ACC112 (cell line): Measurements from ENCODE around the gene THBS3.
"Not testable (repeated sequence)": the region's sequence is repeated elsewhere in the genome, so short reads cannot be mapped to it uniquely, and the experiment has no call there.

Experiments
- H2AFZ ChIP-seq: fragments of 200-600 bp; sonication (generic); one replicate; pipeline ENCODE4 v1.6.0; 2017; ENCODE audit warnings: antibody characterized with exemption, low read length; ENCODE audit not compliant: unreplicated experiment
- H3K27ac ChIP-seq: fragments of 200-600 bp; sonication (generic); 2 replicates; pipeline ENCODE4 v1.5.1; 2014; ENCODE audit warnings: low read depth, mild to moderate bottlenecking, antibody characterized with exemption, low read length, moderate library complexity
- H3K27me3 ChIP-seq: fragments of 200-600 bp; sonication (generic); 2 replicates; pipeline ENCODE4 v1.6.1; 2014; ENCODE audit warnings: mild to moderate bottlenecking, antibody characterized with exemption, low read length, moderate library complexity, mixed read lengths; ENCODE audit not compliant: insufficient read depth
- H3K36me3 ChIP-seq: fragments of 200-600 bp; sonication (generic); 2 replicates; pipeline ENCODE4 v1.6.1; 2016; ENCODE audit warnings: mild to moderate bottlenecking, antibody characterized with exemption, low read length, moderate library complexity, mixed read lengths; ENCODE audit not compliant: insufficient read depth
- H3K4me1 ChIP-seq: fragments of 200-600 bp; sonication (generic); one replicate; pipeline ENCODE4 v1.6.1; 2016; ENCODE audit warnings: low read length, mixed read lengths; ENCODE audit not compliant: insufficient read depth, unreplicated experiment, control insufficient read depth
- H3K4me3 ChIP-seq: fragments of 200-600 bp; sonication (generic); 2 replicates; pipeline ENCODE4 v1.5.1; 2014; ENCODE audit warnings: mild to moderate bottlenecking, low read depth, low read length
- H3K79me2 ChIP-seq: fragments of 200-600 bp; sonication (generic); one replicate; pipeline ENCODE4 v1.6.0; 2016; ENCODE audit warnings: low read length; ENCODE audit not compliant: control insufficient read depth, unreplicated experiment, insufficient read depth

The THBS3 gene

DNA sequence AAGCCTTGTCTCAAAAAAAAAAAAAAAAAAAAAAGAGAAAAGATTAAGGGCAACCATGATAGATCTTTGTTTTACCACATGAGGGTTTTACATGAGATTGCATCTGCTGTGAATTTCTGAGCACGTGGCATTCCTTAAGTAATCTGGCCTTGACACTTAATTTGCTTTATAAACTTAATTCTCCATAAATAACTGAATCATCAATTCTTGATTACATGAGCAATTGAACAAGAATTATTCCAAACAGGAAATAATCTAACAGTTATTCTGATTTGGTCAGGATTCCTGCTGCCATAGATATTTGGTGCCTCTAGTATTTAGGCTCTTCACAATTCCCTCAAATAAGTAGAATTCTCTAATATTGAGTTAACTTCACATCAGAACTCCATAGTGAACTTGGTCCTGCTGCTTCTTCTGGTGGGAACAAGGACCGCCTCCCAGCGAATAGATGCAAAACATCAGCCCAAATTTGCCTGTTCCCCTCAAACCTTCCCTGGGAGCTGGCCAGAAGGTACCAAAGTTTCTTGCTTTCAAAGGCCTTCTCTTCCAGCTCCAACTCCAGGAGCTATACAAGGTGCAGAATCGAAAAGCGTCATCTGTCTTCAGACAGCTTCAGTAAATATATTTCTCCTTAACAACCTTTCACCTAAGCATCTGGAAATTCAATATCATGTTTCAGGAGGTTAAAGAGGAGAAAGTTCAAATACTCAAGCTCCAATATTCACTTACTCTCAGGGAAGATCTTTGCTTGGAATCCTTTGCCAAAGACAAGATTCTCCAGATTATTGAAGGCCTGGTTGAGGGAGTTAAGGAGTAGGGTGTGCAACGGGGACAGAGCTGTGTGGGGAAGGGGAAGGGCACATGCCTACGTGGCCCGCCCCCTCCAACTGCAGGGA lies 35.6 kb downstream of the THBS3 start:
- Histone ChIP-seq H3K4me3 (peak overlapping the region; percentile 83), H3K27me3 (no peaks in the 10 kb centered on the region), H2AFZ (peak overlapping the region; percentile 36), H3K79me2 (peaks cover 23% of the 10 kb centered on the region), H3K27ac (peak overlapping the region; percentile 71), H3K4me1 (peaks cover 6% of the 10 kb centered on the region), H3K36me3 (no peaks in the 10 kb centered on the region)

DNA sequence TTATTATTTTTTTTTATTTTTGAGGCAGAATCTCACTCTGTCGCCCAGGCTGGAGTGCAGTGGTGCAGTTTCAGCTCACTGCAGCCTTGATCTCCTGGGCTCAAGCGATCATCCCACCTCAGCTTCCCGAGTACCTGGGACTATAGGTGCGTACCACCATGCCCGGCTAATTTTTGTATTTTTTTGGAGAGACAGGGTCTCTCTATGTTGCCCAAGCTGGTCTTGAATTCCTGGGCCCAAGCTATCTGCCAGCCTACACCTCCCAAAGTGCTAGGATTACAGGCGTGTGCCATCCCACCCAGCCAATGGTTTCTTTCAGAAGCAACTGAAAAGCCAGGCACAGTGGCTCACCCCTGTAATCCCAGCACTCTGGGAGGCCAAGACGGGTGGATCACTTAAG lies 36.9 kb downstream of the THBS3 start:
- Histone ChIP-seq H3K36me3 (no peaks in the 10 kb centered on the region), H3K27ac (no peak overlapping the region), H3K27me3 (no peaks in the 10 kb centered on the region), H3K79me2 (peaks cover 23% of the 10 kb centered on the region), H2AFZ (no peak overlapping the region), H3K4me3 (no peak overlapping the region), H3K4me1 (peaks cover 6% of the 10 kb centered on the region)

DNA sequence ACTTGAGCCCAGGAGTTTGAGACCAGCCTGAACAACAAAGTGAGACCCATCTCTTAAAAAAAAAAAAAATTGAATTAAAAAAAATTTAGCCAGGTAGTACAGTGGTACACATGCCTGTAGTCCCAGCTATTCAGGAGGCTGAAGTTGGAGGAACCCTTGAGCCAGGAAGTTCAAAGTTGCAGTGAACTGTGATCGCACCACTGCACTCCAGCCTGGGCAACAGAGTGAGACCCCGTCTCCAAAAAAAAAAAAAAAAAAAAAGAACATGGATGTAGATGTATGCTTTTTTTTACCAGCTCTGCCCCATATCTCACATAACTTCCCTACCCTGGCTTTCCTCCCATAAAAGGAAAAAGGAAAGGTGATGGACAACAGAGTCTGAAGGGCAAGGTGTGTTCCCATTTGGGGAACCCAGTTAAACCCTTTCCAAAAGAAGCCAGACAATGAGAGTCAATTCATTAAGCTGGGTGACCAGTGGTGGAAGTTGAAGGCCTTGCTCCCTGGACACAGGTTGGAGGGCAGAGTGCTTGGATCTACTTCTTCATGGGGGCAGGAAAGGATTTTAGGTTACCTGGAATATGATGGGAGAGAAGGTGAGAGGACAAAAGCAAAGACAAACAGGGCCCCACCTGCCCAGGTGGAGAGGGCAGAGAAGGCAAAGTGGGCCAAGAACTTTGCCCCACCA lies 37.5 kb downstream of the THBS3 start:
- no peak overlapping the region for H2AFZ ChIP-seq
- no peaks in the 10 kb centered on the region for H3K27me3 ChIP-seq
- H3K79me2 ChIP-seq, result peaks cover 23% of the 10 kb centered on the region
- H3K36me3 ChIP-seq, result no peaks in the 10 kb centered on the region
- no peak overlapping the region for H3K4me3 ChIP-seq
- peaks cover 6% of the 10 kb centered on the region for H3K4me1 ChIP-seq
- no peak overlapping the region for H3K27ac ChIP-seq

DNA sequence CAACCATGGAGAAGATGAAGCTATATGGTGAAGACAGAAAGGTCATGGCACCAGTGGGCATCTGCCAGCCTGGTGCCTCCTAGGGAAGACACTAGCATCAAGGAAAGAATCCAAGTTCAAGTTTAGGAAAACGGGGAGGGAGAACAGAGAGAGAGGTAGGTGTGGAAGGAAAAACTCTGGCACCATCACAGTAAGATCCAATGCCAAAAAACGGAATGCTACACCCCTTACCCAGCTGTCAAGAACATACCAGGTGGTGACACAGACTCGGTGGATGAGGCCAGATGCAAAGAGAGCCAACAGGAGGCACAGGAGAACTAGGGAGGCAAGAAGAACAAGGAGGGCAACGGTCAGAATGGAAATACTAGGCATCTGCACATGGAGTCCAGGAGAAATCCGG lies 38.2 kb downstream of the THBS3 start:
- H3K79me2 ChIP-seq, result peaks cover 23% of the 10 kb centered on the region
- no peak overlapping the region for H3K4me3 ChIP-seq
- peaks cover 6% of the 10 kb centered on the region for H3K4me1 ChIP-seq
- no peaks in the 10 kb centered on the region for H3K36me3 ChIP-seq
- H3K27ac ChIP-seq, result no peak overlapping the region
- no peak overlapping the region for H2AFZ ChIP-seq
- H3K27me3 ChIP-seq, result no peaks in the 10 kb centered on the region

DNA sequence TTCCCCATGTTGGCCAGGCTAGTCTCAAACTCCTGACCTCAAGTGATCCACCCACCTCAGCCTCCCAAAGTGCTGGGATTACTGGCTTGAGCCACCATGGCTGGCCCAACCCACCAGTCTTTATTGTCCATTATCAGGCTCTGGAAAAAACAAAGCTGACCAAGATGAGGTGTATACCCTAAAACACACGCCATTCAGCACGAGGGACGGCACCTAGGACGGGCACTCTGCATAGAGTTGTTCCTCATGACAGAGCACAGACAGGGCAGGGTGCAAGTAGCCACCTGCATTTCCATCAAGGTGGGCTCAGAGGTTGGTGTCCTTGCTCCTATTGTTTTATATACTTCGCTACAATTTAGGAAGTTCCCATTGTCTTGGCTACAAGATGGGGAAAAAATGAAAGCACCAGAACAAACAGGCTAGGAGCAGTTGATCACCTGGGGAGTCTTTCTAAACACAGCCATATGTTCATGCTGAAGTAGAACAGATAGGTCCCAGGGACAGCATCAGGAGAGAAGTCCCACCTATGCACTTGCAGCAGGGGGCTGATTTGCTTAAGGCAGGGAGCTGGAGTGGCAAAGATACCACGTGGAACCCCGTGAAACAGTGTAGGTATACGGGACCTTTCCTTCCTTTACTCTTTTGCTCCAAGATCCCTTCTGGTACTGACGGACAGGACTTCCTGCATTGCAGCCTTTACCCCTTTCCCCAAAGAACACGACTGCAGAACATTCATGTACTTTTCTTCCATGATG lies 39.1 kb downstream of the THBS3 start:
- Histone ChIP-seq H2AFZ (no peak overlapping the region), H3K4me1 (peaks cover 6% of the 10 kb centered on the region), H3K27me3 (no peaks in the 10 kb centered on the region), H3K79me2 (peaks cover 16% of the 10 kb centered on the region), H3K27ac (no peak overlapping the region), H3K4me3 (no peak overlapping the region), H3K36me3 (no peaks in the 10 kb centered on the region)

DNA sequence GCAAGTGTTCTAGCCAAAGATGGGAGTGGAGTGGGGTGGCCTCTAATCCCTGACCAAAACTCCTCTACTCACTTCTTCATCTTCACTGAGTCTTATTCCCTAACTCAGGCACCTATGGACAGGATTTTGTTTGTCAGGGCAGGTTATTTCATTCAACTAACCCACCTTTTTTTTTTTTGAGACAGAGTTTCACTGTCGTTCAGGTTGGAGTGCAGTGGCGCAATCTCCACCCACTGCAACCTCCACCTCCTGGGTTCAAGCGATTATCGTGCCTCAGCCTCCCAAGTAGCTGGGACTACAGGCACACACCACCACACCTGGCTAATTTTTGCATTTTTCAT lies 39.6 kb downstream of the THBS3 start:
- H3K36me3 ChIP-seq, H3K4me3 ChIP-seq: not testable (repeated sequence)

DNA sequence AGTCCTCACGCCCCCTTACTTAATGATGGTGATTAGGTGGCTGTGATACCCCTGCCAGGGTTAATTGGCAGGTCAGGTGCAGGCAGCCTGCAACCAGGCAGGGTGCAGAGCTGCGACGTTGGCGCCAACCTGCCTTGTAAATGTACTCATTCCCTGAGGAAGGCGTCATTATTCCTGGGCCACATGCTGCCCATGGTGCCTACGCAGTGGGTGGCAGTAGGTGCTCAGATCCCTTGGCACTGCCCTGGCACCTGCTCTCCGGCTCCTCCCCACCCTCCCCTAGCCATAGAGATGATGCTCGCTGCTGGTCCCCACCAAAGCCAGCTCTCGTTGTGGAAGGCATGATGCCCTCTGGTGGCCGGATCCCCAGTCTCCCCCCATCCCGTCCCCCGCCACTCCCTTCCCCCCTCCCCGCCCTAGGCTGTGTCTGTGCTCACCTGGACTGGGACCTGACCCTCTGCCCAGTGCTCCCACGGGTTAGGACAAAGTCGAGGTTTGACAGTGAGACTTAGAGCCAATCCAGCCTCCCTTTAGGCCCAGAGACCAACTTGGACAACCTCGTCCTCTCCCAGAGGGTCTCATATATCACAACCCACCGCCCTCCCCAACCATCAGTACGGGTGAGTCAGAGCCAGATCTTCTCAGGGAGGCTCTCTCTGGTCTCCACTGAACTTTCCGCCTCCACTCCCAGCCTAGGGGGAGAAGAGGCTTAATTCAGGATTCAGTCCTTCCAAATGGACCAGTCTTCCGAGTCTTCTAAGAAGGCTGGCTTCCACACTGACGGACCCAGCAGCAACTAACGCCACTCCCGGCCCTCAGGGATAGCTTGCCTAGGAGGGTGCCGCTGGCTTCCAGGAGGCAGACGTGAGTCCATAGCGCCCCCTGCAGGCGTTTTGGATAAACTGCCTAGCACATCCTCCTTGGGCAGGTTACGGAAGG lies 40.3 kb downstream of the THBS3 start:
- no peaks in the 10 kb centered on the region for H3K27me3 ChIP-seq
- peak overlapping the region; percentile 6 for H2AFZ ChIP-seq
- H3K27ac ChIP-seq, result no peak overlapping the region
- no peak overlapping the region for H3K4me3 ChIP-seq
- H3K36me3 ChIP-seq, result no peaks in the 10 kb centered on the region
- peaks cover 6% of the 10 kb centered on the region for H3K4me1 ChIP-seq
- peaks cover 13% of the 10 kb centered on the region for H3K79me2 ChIP-seq

More for the DNA sequence above, 39.6 kb downstream of the THBS3 start:
- not testable (repeated sequence) for H3K27ac ChIP-seq, H3K27me3 ChIP-seq, H3K4me1 ChIP-seq, H2AFZ ChIP-seq
- peaks cover 16% of the 10 kb centered on the region for H3K79me2 ChIP-seq

DNA sequence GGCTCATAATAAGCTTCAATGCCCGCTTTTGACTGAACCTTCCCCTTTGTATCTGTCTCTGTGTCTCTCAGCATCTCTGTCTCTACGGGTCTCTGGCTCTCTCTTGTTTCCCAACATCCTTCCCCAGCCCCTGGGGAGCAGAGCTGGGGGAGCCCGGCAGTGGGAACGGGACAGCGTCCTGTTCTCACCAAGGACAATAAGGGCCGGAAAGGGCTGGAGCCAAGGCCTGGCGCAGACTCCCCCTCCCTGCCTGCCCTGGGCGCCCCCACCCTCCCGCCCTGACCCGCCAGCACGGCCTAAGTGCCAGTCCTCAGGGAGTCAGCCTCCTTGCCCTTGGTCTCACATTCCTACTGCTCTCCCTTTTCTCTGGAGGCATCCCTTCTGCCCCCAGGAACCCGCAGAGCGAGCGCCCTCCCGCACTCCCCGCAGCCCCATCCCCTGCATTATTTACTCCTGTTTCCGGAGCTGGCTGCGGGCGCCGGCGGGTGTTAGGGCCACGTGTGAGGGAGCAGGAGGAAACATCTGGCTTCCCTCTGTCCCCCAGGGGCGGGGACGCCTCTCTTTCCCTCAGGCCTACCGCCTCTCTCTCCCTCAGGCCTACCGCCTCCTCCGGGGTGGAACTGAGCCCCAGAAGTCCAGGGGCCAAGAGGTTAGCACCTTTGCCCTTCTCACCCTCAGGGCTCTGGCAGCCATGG lies 41.1 kb downstream of the THBS3 start:
- Histone ChIP-seq H2AFZ (no peak overlapping the region), H3K4me3 (no peak overlapping the region)

DNA sequence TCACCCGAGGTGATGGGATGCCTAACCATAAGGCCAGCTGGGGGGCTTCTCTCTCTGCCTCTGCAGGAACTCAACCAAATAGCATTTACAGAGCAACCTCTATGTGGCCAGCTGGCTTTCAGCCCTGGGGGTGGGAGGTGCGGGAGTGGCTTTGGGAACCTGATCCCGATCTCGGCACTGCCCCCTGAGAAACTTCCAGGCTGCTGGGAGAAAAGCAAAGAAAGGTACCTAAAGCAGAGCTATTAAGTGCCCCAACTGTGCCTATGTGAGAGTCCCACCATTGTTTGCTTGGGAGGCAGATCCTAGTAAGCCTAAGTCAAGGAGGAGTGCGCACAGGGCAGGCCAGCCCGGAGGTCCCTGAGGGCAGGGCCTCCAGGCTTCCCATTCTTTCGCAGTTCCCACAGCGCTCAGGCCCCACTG lies 41.6 kb downstream of the THBS3 start:
- Histone ChIP-seq H3K79me2 (no peaks in the 10 kb centered on the region), H3K27me3 (no peaks in the 10 kb centered on the region), H2AFZ (no peak overlapping the region), H3K36me3 (no peaks in the 10 kb centered on the region), H3K27ac (no peak overlapping the region), H3K4me1 (no peaks in the 10 kb centered on the region), H3K4me3 (no peak overlapping the region)

More for the DNA sequence above, 41.1 kb downstream of the THBS3 start:
- Histone ChIP-seq H3K27me3 (no peaks in the 10 kb centered on the region), H3K79me2 (peaks cover 5% of the 10 kb centered on the region), H3K36me3 (no peaks in the 10 kb centered on the region), H3K27ac (no peak overlapping the region), H3K4me1 (no peaks in the 10 kb centered on the region)
